Stimulated activated effector memory CD8-positive, alpha-beta T cell treated with anti-CD3 and anti-CD28 coated beads, Interleukin-12 subunit alpha, Interleukin-12 subunit beta, amount 100 ng/mL, for 72 hours (primary cell): ENCODE results near the gene MYO1E.
"Not testable (repeated sequence)": the region's sequence is repeated elsewhere in the genome, so short reads cannot be mapped to it uniquely, and the experiment has no call there.

ENCODE experiments used
- ATAC-seq: fragments of 150-1000 bp; cut with Tn5 transposase; 2 replicates; pipeline ENCODE4 v1.10.0; 2021
- DNase-seq, 2 donors: peaks; one replicate each; pipeline ENCODE4 v3.0.0; 2021 to 2022; ENCODE audit warnings: low spot score in 2 of 2
- H3K27ac Mint-ChIP-seq: one replicate; pipeline ENCODE4 v1.8.0; 2022; ENCODE audit warnings: mild to moderate bottlenecking, mixed read lengths
- H3K36me3 Mint-ChIP-seq: one replicate; pipeline ENCODE4 v1.8.0; 2022; ENCODE audit warnings: mild to moderate bottlenecking, mixed read lengths
- H3K4me1 Mint-ChIP-seq: one replicate; pipeline ENCODE4 v1.8.0; 2022; ENCODE audit warnings: mixed read lengths
- H3K4me3 Mint-ChIP-seq: one replicate; pipeline ENCODE4 v1.8.0; 2022; ENCODE audit warnings: mild to moderate bottlenecking, mixed read lengths
- H3K9me3 Mint-ChIP-seq: one replicate; pipeline ENCODE4 v1.8.0; 2022; ENCODE audit warnings: mixed read lengths

The MYO1E gene

GRCh38 chr15:59347915-59348314, 24.8 kb downstream of the MYO1E start:
- DNase-seq (no peak), ATAC-seq (no peak)
- Mint-ChIP-seq H3K4me3 (no peak overlapping the region), H3K4me1 (peaks cover 14% of the 10 kb centered on the region), H3K27ac (no peak overlapping the region), H3K36me3 (no peaks in the 10 kb centered on the region), H3K9me3 (no peaks in the 10 kb centered on the region)

DNA sequence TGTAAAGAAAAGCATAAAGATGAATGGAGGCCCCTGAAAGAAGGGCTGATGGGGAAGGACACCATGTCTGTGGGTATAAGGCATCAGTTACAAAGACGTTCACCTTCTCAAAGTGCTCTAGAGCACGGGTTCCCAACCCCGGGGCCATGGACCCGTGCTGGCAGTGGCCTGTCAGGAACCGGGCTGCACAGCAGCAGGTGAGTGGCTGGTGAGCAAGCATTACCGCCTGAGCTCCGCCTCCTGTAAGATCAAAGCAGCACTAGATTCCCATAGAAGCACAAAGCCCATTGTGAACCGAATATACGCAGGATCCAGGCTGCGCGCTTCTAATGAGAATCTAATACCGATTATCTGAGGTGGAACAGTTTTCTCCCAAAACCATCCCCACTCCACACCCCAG, 25.7 kb downstream of the MYO1E start:
- Mint-ChIP-seq H3K27ac (no peak overlapping the region), H3K9me3 (no peaks in the 10 kb centered on the region), H3K36me3 (no peaks in the 10 kb centered on the region), H3K4me3 (no peak overlapping the region), H3K4me1 (peaks cover 14% of the 10 kb centered on the region)
- ATAC-seq = no peak
- DNase-seq = no peak

GRCh38 chr15:59345326-59345725, 27.3 kb downstream of the MYO1E start:
- Mint-ChIP-seq H3K36me3 (no peaks in the 10 kb centered on the region), H3K4me1 (peaks cover 5% of the 10 kb centered on the region), H3K9me3 (no peaks in the 10 kb centered on the region), H3K4me3 (no peak overlapping the region), H3K27ac (no peak overlapping the region)
- ATAC-seq = no peak
- DNase-seq = no peak

GRCh38 chr15:59344311-59344710, 28.4 kb downstream of the MYO1E start:
- Mint-ChIP-seq H3K9me3 (no peaks in the 10 kb centered on the region), H3K36me3 (no peaks in the 10 kb centered on the region), H3K27ac (no peak overlapping the region), H3K4me1 (no peaks in the 10 kb centered on the region), H3K4me3 (no peak overlapping the region)
- ATAC-seq (no peak), DNase-seq (no peak)

DNA sequence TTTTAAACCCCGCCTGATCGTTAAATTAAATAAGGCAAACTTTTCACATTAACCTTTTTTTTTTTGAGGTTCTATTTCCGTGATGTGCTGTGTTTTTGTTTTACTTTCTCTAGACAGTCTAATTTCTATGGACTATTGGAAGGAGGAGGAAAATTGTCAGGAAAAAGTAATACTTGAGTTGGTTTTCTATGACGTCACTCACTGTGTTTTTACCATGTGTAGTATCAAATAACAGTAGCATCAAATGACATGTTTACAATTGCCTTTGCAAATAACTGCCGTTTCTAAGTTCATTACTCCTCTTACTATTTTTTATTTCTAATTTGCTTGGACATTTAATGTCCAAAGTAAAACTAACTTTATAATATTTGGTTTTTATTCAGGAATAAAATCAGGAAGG, 32.3 kb downstream of the MYO1E start:
- no peaks in the 10 kb centered on the region for H3K4me1 Mint-ChIP-seq
- H3K4me3 Mint-ChIP-seq = no peak overlapping the region
- H3K9me3 Mint-ChIP-seq = no peaks in the 10 kb centered on the region
- ATAC-seq (no peak), DNase-seq (no peak)
- no peaks in the 10 kb centered on the region for H3K36me3 Mint-ChIP-seq
- no peak overlapping the region for H3K27ac Mint-ChIP-seq

GRCh38 chr15:59339252-59339672, 33.4 kb downstream of the MYO1E start:
- H3K4me1 Mint-ChIP-seq = no peaks in the 10 kb centered on the region
- H3K4me3 Mint-ChIP-seq = no peak overlapping the region
- no peak overlapping the region for H3K27ac Mint-ChIP-seq
- no peak for DNase-seq
- no peak for ATAC-seq
- no peaks in the 10 kb centered on the region for H3K9me3 Mint-ChIP-seq
- no peaks in the 10 kb centered on the region for H3K36me3 Mint-ChIP-seq

- Mint-ChIP-seq H3K4me1 (no peaks in the 10 kb centered on the region), H3K4me3 (no peak overlapping the region), H3K27ac (no peak overlapping the region), H3K36me3 (no peaks in the 10 kb centered on the region), H3K9me3 (no peaks in the 10 kb centered on the region)
- DNase-seq (no peak), ATAC-seq (no peak)
Observed at GRCh38 chr15:59338414-59338813, 34.3 kb downstream of the MYO1E start.

- not testable (repeated sequence) for ATAC-seq, H3K9me3 Mint-ChIP-seq, H3K4me3 Mint-ChIP-seq, H3K36me3 Mint-ChIP-seq, DNase-seq, H3K4me1 Mint-ChIP-seq, H3K27ac Mint-ChIP-seq
Observed at GRCh38 chr15:59336725-59337124, 35.9 kb downstream of the MYO1E start.

GRCh38 chr15:59335207-59335786, 37.4 kb downstream of the MYO1E start:
- H3K9me3 Mint-ChIP-seq = no peaks in the 10 kb centered on the region
- ATAC-seq = no peak

GRCh38 chr15:59334076-59334415, 38.6 kb downstream of the MYO1E start:
- DNase-seq = no peak
- H3K4me1 Mint-ChIP-seq = no peaks in the 10 kb centered on the region

More at GRCh38 chr15:59335207-59335786, 37.4 kb downstream of the MYO1E start:
- Mint-ChIP-seq H3K27ac (no peak overlapping the region), H3K4me1 (no peaks in the 10 kb centered on the region), H3K4me3 (no peak overlapping the region), H3K36me3 (no peaks in the 10 kb centered on the region)
- no peak for DNase-seq

GRCh38 chr15:59333401-59334075, 39.1 kb downstream of the MYO1E start:
- no peak overlapping the region for H3K4me3 Mint-ChIP-seq
- H3K9me3 Mint-ChIP-seq = no peaks in the 10 kb centered on the region
- DNase-seq = no peak
- H3K27ac Mint-ChIP-seq = no peak overlapping the region
- no peaks in the 10 kb centered on the region for H3K36me3 Mint-ChIP-seq
- H3K4me1 Mint-ChIP-seq = no peaks in the 10 kb centered on the region
- no peak for ATAC-seq

More at GRCh38 chr15:59334076-59334415, 38.6 kb downstream of the MYO1E start:
- Mint-ChIP-seq H3K27ac (no peak overlapping the region), H3K9me3 (no peaks in the 10 kb centered on the region), H3K4me3 (no peak overlapping the region), H3K36me3 (no peaks in the 10 kb centered on the region)
- ATAC-seq = no peak

GRCh38 chr15:59332009-59332408, 40.7 kb downstream of the MYO1E start:
- H3K36me3 Mint-ChIP-seq = no peaks in the 10 kb centered on the region
- DNase-seq (no peak), ATAC-seq (no peak)
- H3K27ac Mint-ChIP-seq = no peak overlapping the region
- peaks cover 7% of the 10 kb centered on the region for H3K4me1 Mint-ChIP-seq
- H3K9me3 Mint-ChIP-seq = no peaks in the 10 kb centered on the region
- no peak overlapping the region for H3K4me3 Mint-ChIP-seq

DNA sequence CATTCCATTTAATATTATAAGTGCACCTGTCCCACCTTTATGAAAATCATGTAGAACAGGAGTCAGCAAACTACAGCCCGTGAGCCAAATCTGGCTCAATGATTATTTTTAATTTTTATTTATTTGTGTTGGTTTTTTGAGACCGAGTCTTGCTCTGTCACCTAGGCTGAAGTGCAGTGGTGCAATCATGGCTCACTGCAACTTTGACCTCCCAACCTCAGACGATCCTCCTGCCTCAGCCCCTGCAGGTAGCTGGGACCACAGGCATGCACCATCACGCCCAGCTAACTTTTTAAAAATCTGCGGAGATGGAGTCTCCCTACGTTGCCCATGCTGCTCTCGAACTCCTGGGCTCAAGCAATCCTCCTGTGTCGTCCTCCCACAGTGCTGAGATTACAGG, 42.0 kb downstream of the MYO1E start:
- H3K36me3 Mint-ChIP-seq = no peaks in the 10 kb centered on the region
- H3K4me1 Mint-ChIP-seq = peaks cover 7% of the 10 kb centered on the region
- H3K27ac Mint-ChIP-seq = no peak overlapping the region
- no peak for ATAC-seq
- no peaks in the 10 kb centered on the region for H3K9me3 Mint-ChIP-seq
- H3K4me3 Mint-ChIP-seq = no peak overlapping the region
- no peak for DNase-seq

DNA sequence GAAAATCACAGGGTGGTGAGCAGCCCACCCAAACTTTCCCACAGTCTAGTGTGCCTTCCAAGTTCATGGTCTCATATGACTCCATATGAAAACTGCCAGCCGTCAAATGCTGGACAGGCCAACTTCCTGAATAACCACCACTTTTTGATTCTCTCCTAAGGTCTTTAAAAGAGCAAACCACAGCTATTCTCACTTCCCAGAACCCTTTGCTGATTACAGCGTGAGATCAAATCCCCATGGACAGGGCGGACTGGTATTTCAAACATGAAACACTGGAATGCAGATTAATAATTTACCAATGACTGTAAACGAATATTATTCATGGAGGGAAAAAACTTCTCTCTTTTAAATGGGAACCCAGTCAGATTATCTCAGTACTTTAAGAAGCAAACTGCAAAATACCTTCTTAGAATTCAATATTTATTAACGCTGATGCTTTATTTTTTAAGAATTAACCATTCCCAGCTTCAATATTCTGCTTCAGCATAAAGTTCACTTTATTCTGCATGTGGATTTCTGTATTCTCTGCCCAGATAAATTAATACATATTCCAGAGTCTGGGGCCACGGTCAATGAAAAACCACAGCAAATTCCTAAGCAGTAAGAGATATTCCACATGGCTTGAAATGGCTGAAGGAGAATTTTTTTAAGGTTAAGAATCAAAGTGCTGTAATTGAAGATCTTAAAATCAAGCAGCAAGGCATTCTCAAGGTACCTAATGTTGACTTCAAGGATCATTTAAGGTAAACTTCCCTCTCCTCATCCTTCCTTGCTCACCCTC, 42.9 kb downstream of the MYO1E start:
- DNase-seq (no peak), ATAC-seq (no peak)
- H3K27ac Mint-ChIP-seq = no peak overlapping the region
- no peak overlapping the region for H3K4me3 Mint-ChIP-seq
- peaks cover 7% of the 10 kb centered on the region for H3K4me1 Mint-ChIP-seq
- H3K9me3 Mint-ChIP-seq = no peaks in the 10 kb centered on the region
- no peaks in the 10 kb centered on the region for H3K36me3 Mint-ChIP-seq

GRCh38 chr15:59329091-59329490, 43.6 kb downstream of the MYO1E start:
- no peak overlapping the region for H3K27ac Mint-ChIP-seq

GRCh38 chr15:59327942-59328341, 44.7 kb downstream of the MYO1E start:
- DNase-seq (no peak), ATAC-seq (peak; percentile 47)
- Mint-ChIP-seq H3K9me3 (no peaks in the 10 kb centered on the region), H3K27ac (peak overlapping the region; percentile 20), H3K4me1 (peaks cover 7% of the 10 kb centered on the region), H3K4me3 (no peak overlapping the region), H3K36me3 (no peaks in the 10 kb centered on the region)

More at GRCh38 chr15:59329091-59329490, 43.6 kb downstream of the MYO1E start:
- DNase-seq (no peak), ATAC-seq (no peak)
- H3K4me1 Mint-ChIP-seq = peaks cover 7% of the 10 kb centered on the region
- no peaks in the 10 kb centered on the region for H3K36me3 Mint-ChIP-seq
- H3K9me3 Mint-ChIP-seq = no peaks in the 10 kb centered on the region
- no peak overlapping the region for H3K4me3 Mint-ChIP-seq
